ENCODE measurements around the gene B4GALT5. TPM values are rescaled to one million over a fixed set of nuclear protein-coding genes. Genes with fewer than 3 reads are reported as not detected.

B4GALT5 gene
- total and polyA plus RNA-seq, 9 donors = 18.4 to 45.6 (median 37.5) TPM

- H3K27me3 ChIP-seq (ENCODE audit: control insufficient read depth, insufficient read depth, low read length) = no peaks in the 10 kb centered on the region
- H3K27ac ChIP-seq (ENCODE audit: low read length) = no peak overlapping the region
- no peak for DNase-seq
- peaks cover 23% of the 10 kb centered on the region for H3K4me1 ChIP-seq (ENCODE audit: control insufficient read depth, insufficient read depth, low read length)
- WGBS (ENCODE audit: insufficient coverage) = no CpG with 5 or more reads among the region's 4 CpGs
- peaks cover 7% of the 10 kb centered on the region for H3K36me3 ChIP-seq (ENCODE audit: control insufficient read depth, insufficient read depth, low read length)
- H3K4me3 ChIP-seq (ENCODE audit: low read length) = no peak overlapping the region
- H3K9me3 ChIP-seq (replicated peaks; ENCODE audit: control insufficient read depth, low read depth, low read length) = no peaks in the 10 kb centered on the region
Observed at GRCh38 chr20:49682798-49683197, 30.9 kb downstream of the B4GALT5 start.

- Histone ChIP-seq H3K27ac (ENCODE audit: low read length) (no peak overlapping the region), H3K36me3 (ENCODE audit: control insufficient read depth, insufficient read depth, low read length) (peaks cover 7% of the 10 kb centered on the region), H3K27me3 (ENCODE audit: control insufficient read depth, insufficient read depth, low read length) (no peaks in the 10 kb centered on the region), H3K4me3 (ENCODE audit: low read length) (no peak overlapping the region), H3K9me3 (replicated peaks; ENCODE audit: control insufficient read depth, low read depth, low read length) (no peaks in the 10 kb centered on the region), H3K4me1 (ENCODE audit: control insufficient read depth, insufficient read depth, low read length) (peaks cover 25% of the 10 kb centered on the region)
- no peak for DNase-seq
- 83% methylated on average over 7 of the region's 8 CpGs for WGBS (ENCODE audit: insufficient coverage)
Observed at GRCh38 chr20:49682278-49682677, 31.4 kb downstream of the B4GALT5 start.

GRCh38 chr20:49681850-49682216, 31.8 kb downstream of the B4GALT5 start:
- Histone ChIP-seq H3K4me1 (ENCODE audit: control insufficient read depth, insufficient read depth, low read length) (peaks cover 29% of the 10 kb centered on the region), H3K4me3 (ENCODE audit: low read length) (no peak overlapping the region), H3K27ac (ENCODE audit: low read length) (peak overlapping the region; percentile 35), H3K27me3 (ENCODE audit: control insufficient read depth, insufficient read depth, low read length) (no peaks in the 10 kb centered on the region), H3K9me3 (replicated peaks; ENCODE audit: control insufficient read depth, low read depth, low read length) (no peaks in the 10 kb centered on the region), H3K36me3 (ENCODE audit: control insufficient read depth, insufficient read depth, low read length) (peaks cover 10% of the 10 kb centered on the region)
- WGBS (ENCODE audit: insufficient coverage) = no CpG with 5 or more reads among the region's 3 CpGs
- DNase-seq = no peak

DNA sequence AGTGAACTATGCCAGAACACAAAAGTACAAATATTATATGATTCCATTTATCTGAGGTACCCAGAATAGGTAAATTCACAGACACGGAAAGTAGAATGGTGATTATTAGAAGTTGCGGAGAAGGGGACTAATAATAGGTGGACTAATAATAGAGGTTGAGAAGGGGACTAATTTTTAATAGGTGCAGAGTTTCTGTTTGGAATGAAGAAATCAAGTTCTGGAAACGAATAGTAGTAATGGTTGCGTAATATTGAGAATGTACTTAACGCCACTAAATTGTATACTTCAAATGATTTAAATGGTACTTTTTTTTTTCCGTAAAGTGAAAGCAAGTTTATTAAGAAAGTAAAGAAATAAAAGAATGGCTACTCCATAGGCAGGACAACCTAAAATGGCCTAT, 33.2 kb downstream of the B4GALT5 start:
- H3K27ac ChIP-seq (ENCODE audit: low read length) = no peak overlapping the region
- DNase-seq = no peak
- no peaks in the 10 kb centered on the region for H3K27me3 ChIP-seq (ENCODE audit: control insufficient read depth, insufficient read depth, low read length)
- H3K4me1 ChIP-seq (ENCODE audit: control insufficient read depth, insufficient read depth, low read length) = peaks cover 36% of the 10 kb centered on the region
- no peaks in the 10 kb centered on the region for H3K9me3 ChIP-seq (replicated peaks; ENCODE audit: control insufficient read depth, low read depth, low read length)
- H3K4me3 ChIP-seq (ENCODE audit: low read length) = no peak overlapping the region
- peaks cover 10% of the 10 kb centered on the region for H3K36me3 ChIP-seq (ENCODE audit: control insufficient read depth, insufficient read depth, low read length)
- no CpG with 5 or more reads among the region's 6 CpGs for WGBS (ENCODE audit: insufficient coverage)

GRCh38 chr20:49679634-49680033, 34.0 kb downstream of the B4GALT5 start:
- Histone ChIP-seq H3K36me3 (ENCODE audit: control insufficient read depth, insufficient read depth, low read length) (peaks cover 10% of the 10 kb centered on the region), H3K9me3 (replicated peaks; ENCODE audit: control insufficient read depth, low read depth, low read length) (no peaks in the 10 kb centered on the region), H3K4me1 (ENCODE audit: control insufficient read depth, insufficient read depth, low read length) (peaks cover 37% of the 10 kb centered on the region), H3K4me3 (ENCODE audit: low read length) (no peak overlapping the region), H3K27ac (ENCODE audit: low read length) (no peak overlapping the region), H3K27me3 (ENCODE audit: control insufficient read depth, insufficient read depth, low read length) (no peaks in the 10 kb centered on the region)
- no peak for DNase-seq
- WGBS (ENCODE audit: insufficient coverage) = no CpG with 5 or more reads among the region's 1 CpG

DNA sequence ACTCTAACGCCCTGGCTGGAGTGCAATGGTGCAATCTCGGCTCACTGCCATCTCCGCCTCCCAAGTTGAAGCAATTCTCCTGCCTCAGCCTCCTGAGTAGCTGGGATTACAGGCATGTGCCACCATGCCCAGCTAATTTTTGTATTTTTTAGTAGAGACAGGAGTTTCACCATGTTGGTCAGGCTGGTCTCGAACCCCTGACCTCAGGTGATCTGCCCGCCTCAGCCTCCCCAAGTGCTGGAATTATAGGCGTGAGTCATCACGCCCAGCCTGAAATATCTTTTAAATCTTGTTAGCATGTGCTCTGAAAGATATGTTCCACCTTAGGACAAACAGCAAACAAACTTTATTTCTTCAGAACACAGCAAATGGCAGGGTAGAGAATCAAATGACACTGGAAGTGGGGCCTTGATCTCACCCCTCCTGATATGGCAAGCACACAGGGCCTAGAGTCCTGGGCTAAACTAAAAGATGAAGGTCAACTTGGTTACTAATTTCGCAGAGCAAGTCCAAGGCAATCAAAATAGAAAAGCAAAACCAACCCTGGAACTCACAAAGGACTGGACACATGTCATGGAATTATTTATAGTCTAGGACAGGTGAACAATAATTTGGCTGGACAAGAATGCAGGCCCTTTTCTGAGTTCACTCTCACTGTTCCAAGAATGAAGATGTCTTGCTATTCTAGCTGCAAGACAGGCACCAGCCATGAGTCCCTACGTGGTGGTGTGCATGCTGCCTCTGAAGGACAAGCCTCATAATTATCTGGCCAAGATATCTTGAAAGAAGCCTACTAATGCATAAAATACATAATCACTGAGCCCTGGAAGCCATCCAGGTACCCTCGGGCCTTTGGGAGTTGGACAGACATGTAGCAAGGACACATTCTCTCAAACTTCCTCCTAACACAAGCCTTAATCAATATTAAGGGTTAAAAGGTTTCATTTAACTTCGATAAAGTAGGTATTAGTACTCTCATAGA, 35.6 kb downstream of the B4GALT5 start:
- Histone ChIP-seq H3K27me3 (ENCODE audit: control insufficient read depth, insufficient read depth, low read length) (no peaks in the 10 kb centered on the region), H3K36me3 (ENCODE audit: control insufficient read depth, insufficient read depth, low read length) (peaks cover 6% of the 10 kb centered on the region), H3K4me3 (ENCODE audit: low read length) (no peak overlapping the region), H3K9me3 (replicated peaks; ENCODE audit: control insufficient read depth, low read depth, low read length) (no peaks in the 10 kb centered on the region), H3K4me1 (ENCODE audit: control insufficient read depth, insufficient read depth, low read length) (peaks cover 37% of the 10 kb centered on the region), H3K27ac (ENCODE audit: low read length) (peak overlapping the region; percentile 11)
- DNase-seq = no peak
- WGBS (ENCODE audit: insufficient coverage) = 82% methylated on average over 4 of the region's 11 CpGs

DNA sequence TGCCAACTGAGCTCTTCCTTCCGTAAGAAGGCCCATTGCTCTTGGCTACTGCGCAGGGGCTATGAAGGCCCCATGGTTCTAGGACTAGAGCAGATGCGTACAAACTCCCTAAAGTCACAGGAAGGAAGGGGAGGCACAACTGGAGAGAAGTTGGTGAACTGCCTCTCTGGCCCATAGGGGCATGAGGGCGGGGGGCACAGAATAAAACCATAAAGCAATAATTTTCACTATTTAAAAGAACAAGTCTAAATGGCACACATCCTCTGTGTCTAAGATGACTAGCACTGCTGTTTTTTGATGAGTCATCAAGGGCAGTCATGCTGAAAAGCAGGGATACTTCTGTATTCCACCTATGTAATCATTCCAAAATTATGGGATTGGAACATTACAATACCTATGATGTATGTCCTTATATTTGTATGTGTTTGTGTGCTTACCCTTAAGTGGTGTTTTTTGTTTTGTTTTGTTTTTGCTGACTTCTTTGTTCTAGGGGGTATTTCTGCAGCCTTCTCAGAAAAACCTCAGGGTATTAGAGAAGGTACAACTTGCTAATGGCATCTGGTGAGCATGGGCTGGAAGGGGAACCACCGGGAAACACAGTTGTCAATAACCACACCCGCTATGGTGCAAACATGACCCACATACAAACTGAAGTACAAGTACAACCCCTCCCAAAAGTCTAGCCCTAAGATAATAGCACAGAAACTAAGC, 36.9 kb downstream of the B4GALT5 start:
- Histone ChIP-seq H3K27ac (ENCODE audit: low read length) (peak overlapping the region; percentile 47), H3K4me1 (ENCODE audit: control insufficient read depth, insufficient read depth, low read length) (peaks cover 36% of the 10 kb centered on the region), H3K9me3 (replicated peaks; ENCODE audit: control insufficient read depth, low read depth, low read length) (no peaks in the 10 kb centered on the region), H3K4me3 (ENCODE audit: low read length) (no peak overlapping the region), H3K36me3 (ENCODE audit: control insufficient read depth, insufficient read depth, low read length) (peaks cover 4% of the 10 kb centered on the region), H3K27me3 (ENCODE audit: control insufficient read depth, insufficient read depth, low read length) (no peaks in the 10 kb centered on the region)
- 79% methylated on average over 4 of the region's 6 CpGs for WGBS (ENCODE audit: insufficient coverage)
- no peak for DNase-seq

GRCh38 chr20:49675368-49676151, 38.1 kb downstream of the B4GALT5 start:
- WGBS (ENCODE audit: insufficient coverage) = 79% methylated on average over 3 of the region's 9 CpGs
- Histone ChIP-seq H3K27me3 (ENCODE audit: control insufficient read depth, insufficient read depth, low read length) (no peaks in the 10 kb centered on the region), H3K4me3 (ENCODE audit: low read length) (no peak overlapping the region), H3K9me3 (replicated peaks; ENCODE audit: control insufficient read depth, low read depth, low read length) (no peaks in the 10 kb centered on the region), H3K27ac (ENCODE audit: low read length) (no peak overlapping the region), H3K4me1 (ENCODE audit: control insufficient read depth, insufficient read depth, low read length) (peaks cover 31% of the 10 kb centered on the region), H3K36me3 (ENCODE audit: control insufficient read depth, insufficient read depth, low read length) (peaks cover 2% of the 10 kb centered on the region)
- no peak for DNase-seq

DNA sequence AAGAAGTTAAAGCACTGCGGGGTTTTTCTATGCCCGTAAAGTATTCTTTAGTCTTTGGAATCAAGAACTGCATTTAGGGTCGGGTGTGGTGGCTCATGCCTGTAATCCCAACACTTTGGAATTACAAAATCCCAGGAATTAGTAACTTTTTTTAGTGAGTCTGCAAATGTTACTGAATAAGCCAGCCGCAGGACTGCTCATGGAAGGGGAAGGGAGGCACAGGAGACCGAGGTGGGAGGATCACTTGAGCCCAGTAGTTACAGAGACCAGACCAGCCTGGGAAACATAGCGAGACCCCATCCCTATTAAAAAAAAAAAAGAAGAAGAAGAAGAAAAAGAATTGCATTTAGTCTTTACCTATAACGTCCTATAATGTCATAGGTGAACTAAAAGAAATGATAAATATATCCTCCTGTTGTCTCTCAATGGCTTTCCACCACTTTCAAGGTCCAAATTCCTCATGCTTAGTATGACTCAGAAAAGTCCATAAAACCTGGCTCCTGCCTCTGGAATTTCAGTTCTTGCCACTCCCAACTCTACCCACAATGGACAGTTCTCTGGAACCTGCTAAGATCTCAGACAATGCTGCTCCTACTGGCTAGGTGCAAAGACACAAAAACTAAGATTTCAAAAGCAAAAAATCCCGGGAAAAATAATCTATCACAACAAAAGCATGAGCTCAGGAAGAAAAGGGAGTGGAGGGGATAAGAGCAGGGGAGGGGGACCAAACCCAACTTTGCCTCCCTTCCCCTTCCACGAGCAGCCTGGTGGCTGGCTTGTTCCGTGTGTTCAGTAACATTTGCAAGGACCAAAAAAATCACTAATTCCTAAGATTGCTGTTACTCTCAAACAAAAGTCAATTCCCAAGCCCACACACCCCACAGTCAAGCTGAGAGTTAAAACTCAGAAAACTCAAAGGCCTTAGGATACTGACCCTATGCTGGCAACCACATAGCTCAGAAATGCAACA, 39.0 kb downstream of the B4GALT5 start:
- Histone ChIP-seq H3K36me3 (ENCODE audit: control insufficient read depth, insufficient read depth, low read length) (peaks cover 2% of the 10 kb centered on the region), H3K27ac (ENCODE audit: low read length) (no peak overlapping the region)
- 60% methylated on average over 3 of the region's 10 CpGs for WGBS (ENCODE audit: insufficient coverage)

More for the DNA sequence above, 39.0 kb downstream of the B4GALT5 start:
- DNase-seq = no peak
- no peak overlapping the region for H3K4me3 ChIP-seq (ENCODE audit: low read length)
- no peaks in the 10 kb centered on the region for H3K9me3 ChIP-seq (replicated peaks; ENCODE audit: control insufficient read depth, low read depth, low read length)
- H3K27me3 ChIP-seq (ENCODE audit: control insufficient read depth, insufficient read depth, low read length) = no peaks in the 10 kb centered on the region
- H3K4me1 ChIP-seq (ENCODE audit: control insufficient read depth, insufficient read depth, low read length) = peaks cover 31% of the 10 kb centered on the region

Measured in muscle of leg (tissue), 11 donors.